Thyroid gland (tissue), 4 donors: ENCODE measurements around the gene RNF19B. TPM values are rescaled to one million over a fixed set of nuclear protein-coding genes. Genes with fewer than 3 reads are reported as not detected.

Source experiments
- DNase-seq, 2 donors: peaks; one replicate each; pipeline ENCODE4 v3.0.0-alpha.2; 2019
- H3K27ac ChIP-seq, 3 donors: fragments of 200-600 bp; sonication (generic); 1 replicate in 2 of 3; 2 replicates in 1 of 3; pipeline ENCODE4 v1.5.1; 2016 to 2019; ENCODE audit warnings: mild to moderate bottlenecking in 1 of 3, moderate library complexity in 1 of 3
- H3K27me3 ChIP-seq: fragments of 200-600 bp; sonication (generic); one replicate; pipeline ENCODE4 v1.5.1; 2019
- H3K36me3 ChIP-seq, 2 donors: fragments of 200-600 bp; sonication (generic); one replicate each; pipeline ENCODE4 v1.5.1; 2016 to 2019
- H3K4me1 ChIP-seq, 2 donors: fragments of 200-600 bp; sonication (generic); one replicate each; pipeline ENCODE4 v1.5.1; 2017 to 2019
- H3K4me3 ChIP-seq, 3 donors: fragments of 200-600 bp; sonication (generic); replicated peaks in 1 of 3; 1 replicate in 2 of 3; 2 replicates in 1 of 3; pipeline ENCODE4 v1.5.1; 2016; ENCODE audit warnings: mild to moderate bottlenecking in 1 of 3
- H3K9me3 ChIP-seq: fragments of 200-600 bp; sonication (generic); one replicate; pipeline ENCODE4 v1.5.1; 2017
- CTCF ChIP-seq, 6 experiments: fragments of 200-600 bp in 3 of 6; fragments of 450-650 bp in 3 of 6; sonication (generic) in 3 of 6; IDR thresholded peaks; one replicate each; pipeline ENCODE4 v1.5.1; 2016 to 2019; ENCODE audit warnings: antibody characterized with exemption in 6 of 6, mild to moderate bottlenecking in 2 of 6, inconsistent platforms in 1 of 6, moderate library complexity in 1 of 6
- POLR2A ChIP-seq, 2 donors: fragments of 450-650 bp; IDR thresholded peaks; one replicate each; pipeline ENCODE4 v1.6.1; 2017; ENCODE audit warnings: antibody characterized with exemption in 2 of 2, mild to moderate bottlenecking in 2 of 2, moderate library complexity in 1 of 2
- WGBS, 2 donors: methylation state at CpG; one replicate each; pipeline ENCODE4 v1.1.5; 2017; 5-methylcytosine and 5-hydroxymethylcytosine counted together
- intact Hi-C: fragments of 100-400 bp; cut with DNase I; formaldehyde crosslinking; loops from one replicate; pipeline ENCODE4 v1.15.1; 2023
- total RNA-seq, 4 donors: library from RNA; depleted of rRNA; stranded (reverse); fragments of >200 nt; gene quantifications; one replicate each; pipeline ENCODE4 v1.2.3, GENCODE V29; 2016

Gene RNF19B
- total RNA-seq, 4 donors from 2014 or later = 13.6 to 24.6 (median 22.4) TPM

GRCh38 chr1:32934535-32934934 lies 30.1 kb downstream of the RNF19B start:
- no peak overlapping the region for H3K4me3 ChIP-seq
- TF ChIP-seq POLR2A (IDR thresholded peaks at IDR 0.05) (no peak), CTCF (IDR thresholded peaks at IDR 0.05) (no peak)
- WGBS, 2 donors = 93% methylated on average over 10 of the region's 10 CpGs
- H3K4me1 ChIP-seq = peaks cover 0 to 5% of the 10 kb centered on the region in 2 donors
- H3K27me3 ChIP-seq = no peaks in the 10 kb centered on the region
- H3K27ac ChIP-seq = peak overlapping the region in 2 of 3 donors; percentile 12 to 57
- no peak for DNase-seq
- H3K9me3 ChIP-seq = no peaks in the 10 kb centered on the region
- intact Hi-C loops = loop anchor here (5.0 to 10.0 kb wide), 2 partner anchors 123 to 150 kb away; partner anchors contain the start of gene AZIN2
- peaks cover 13 to 17% of the 10 kb centered on the region in 2 donors for H3K36me3 ChIP-seq

GRCh38 chr1:32933742-32934322 lies 30.8 kb downstream of the RNF19B start:
- no peaks in the 10 kb centered on the region for H3K27me3 ChIP-seq
- intact Hi-C loops = loop anchor here (5.0 to 10.0 kb wide), 2 partner anchors 123 to 151 kb away; partner anchors contain the start of gene AZIN2
- no peaks in the 10 kb centered on the region for H3K9me3 ChIP-seq
- H3K4me3 ChIP-seq = no peak overlapping the region
- TF ChIP-seq CTCF (IDR thresholded peaks at IDR 0.05) = peak in 2 of 6 experiments; percentile 4 to 14
- TF ChIP-seq POLR2A (IDR thresholded peaks at IDR 0.05) = no peak
- no peak for DNase-seq
- 56 to 61% methylated on average over 3 of the region's 3 CpGs for WGBS, 2 donors
- H3K4me1 ChIP-seq = peaks cover 0 to 5% of the 10 kb centered on the region in 2 donors
- peaks cover 13 to 17% of the 10 kb centered on the region in 2 donors for H3K36me3 ChIP-seq
- peak overlapping the region in 2 of 3 donors; percentile 32 to 57 for H3K27ac ChIP-seq

- intact Hi-C loops = loop anchor here (5.0 to 10.0 kb wide), 2 partner anchors 126 to 153 kb away; partner anchors contain the start of gene AZIN2
- no peaks in the 10 kb centered on the region for H3K27me3 ChIP-seq
- no peak for DNase-seq
- 83 to 96% methylated on average over 1 of the region's 1 CpG for WGBS, 2 donors
- no peak overlapping the region for H3K4me3 ChIP-seq
- no peak for TF ChIP-seq POLR2A (IDR thresholded peaks at IDR 0.05)
- no peak for TF ChIP-seq CTCF (IDR thresholded peaks at IDR 0.05)
- H3K36me3 ChIP-seq = peaks cover 5 to 6% of the 10 kb centered on the region in 2 donors
- peaks cover 0 to 5% of the 10 kb centered on the region in 2 donors for H3K4me1 ChIP-seq
- H3K27ac ChIP-seq = no peak overlapping the region
- H3K9me3 ChIP-seq = no peaks in the 10 kb centered on the region
Observed at GRCh38 chr1:32931760-32932159, 32.8 kb downstream of the RNF19B start.

- Histone ChIP-seq H3K4me3 (no peak overlapping the region), H3K9me3 (no peaks in the 10 kb centered on the region), H3K36me3 (no peaks in the 10 kb centered on the region), H3K27me3 (no peaks in the 10 kb centered on the region), H3K27ac (no peak overlapping the region), H3K4me1 (peaks cover 13 to 18% of the 10 kb centered on the region in 2 donors)
- DNase-seq = no peak
- WGBS, 2 donors = 60 to 70% methylated on average over 2 of the region's 2 CpGs
- intact Hi-C loops = no loop called here
- TF ChIP-seq CTCF (IDR thresholded peaks at IDR 0.05) = no peak
- no peak for TF ChIP-seq POLR2A (IDR thresholded peaks at IDR 0.05)
Observed at GRCh38 chr1:32929366-32929765, 35.2 kb downstream of the RNF19B start.

- Histone ChIP-seq H3K9me3 (no peaks in the 10 kb centered on the region), H3K4me3 (no peak overlapping the region), H3K27me3 (no peaks in the 10 kb centered on the region), H3K4me1 (peaks cover 13 to 16% of the 10 kb centered on the region in 2 donors), H3K36me3 (no peaks in the 10 kb centered on the region), H3K27ac (no peak overlapping the region)
- intact Hi-C loops = no loop called here
- no peak for DNase-seq
- TF ChIP-seq POLR2A (IDR thresholded peaks at IDR 0.05) (no peak), CTCF (IDR thresholded peaks at IDR 0.05) (no peak)
- 91 to 94% methylated on average over 8 of the region's 8 CpGs for WGBS, 2 donors
Observed at GRCh38 chr1:32928715-32929114, 35.9 kb downstream of the RNF19B start.
